Stimulated activated CD4-positive, alpha-beta T cell treated with anti-CD3 and anti-CD28 coated beads, Interleukin-4, amount 100 ng/mL, for 24 hours (primary cell): ENCODE measurements around the gene ZCCHC10.
"Not testable (repeated sequence)": the region's sequence is repeated elsewhere in the genome, so short reads cannot be mapped to it uniquely, and the experiment has no call there.

Experiments
- DNase-seq: peaks from one replicate; pipeline ENCODE4 v3.0.0-alpha.2; 2020

The ZCCHC10 gene

DNA sequence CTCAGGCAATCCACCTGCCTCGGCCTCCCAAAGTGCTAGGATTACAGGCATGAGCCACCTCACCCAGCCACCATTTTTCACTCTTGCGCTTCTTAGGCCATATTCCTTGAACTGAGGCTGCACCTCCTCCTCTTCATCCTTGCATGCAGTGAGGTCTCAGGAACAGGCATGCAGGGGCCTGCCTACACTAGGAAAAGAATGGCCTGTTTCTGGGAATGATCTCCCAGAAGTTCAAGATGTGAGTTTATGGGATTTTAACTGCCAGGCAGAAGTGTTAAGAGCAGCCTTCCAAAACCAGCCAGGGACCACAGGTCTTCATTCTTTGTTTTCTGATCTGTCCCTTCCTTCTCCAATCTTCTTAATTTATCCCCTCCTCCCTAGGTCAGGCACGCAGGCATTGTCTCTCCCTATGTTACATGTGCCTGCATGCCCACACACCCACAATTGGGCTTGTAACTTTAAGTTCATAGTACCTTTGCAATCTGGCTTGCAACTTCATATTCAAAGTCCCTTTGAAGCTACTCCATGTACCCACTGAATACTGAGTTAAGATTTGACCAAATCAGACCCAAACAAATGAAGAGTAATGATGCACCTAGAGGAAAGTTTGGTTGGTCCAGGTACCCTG lies 14.9 kb upstream of the ZCCHC10 start:
- no peak for DNase-seq

DNA sequence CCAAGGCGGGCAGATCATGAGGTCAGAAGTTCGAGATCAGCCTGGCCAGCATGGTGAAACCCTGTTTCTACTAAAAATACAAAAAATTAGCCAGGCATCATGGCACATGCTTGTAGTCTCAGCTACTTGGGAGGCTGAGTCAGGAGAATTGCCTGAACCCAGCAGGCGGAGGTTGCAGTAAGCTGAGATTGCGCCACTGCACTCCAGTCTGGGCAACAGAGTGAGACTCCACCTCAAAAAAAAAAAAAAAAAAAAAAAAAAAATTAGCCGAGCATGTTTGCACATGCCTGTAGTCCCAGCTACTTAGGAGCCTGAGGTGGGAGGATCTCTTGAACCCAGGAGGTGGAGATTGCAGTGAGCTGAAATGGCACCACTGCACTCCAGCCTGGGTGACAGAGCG lies 10.3 kb upstream of the ZCCHC10 start:
- DNase-seq = not testable (repeated sequence)

DNA sequence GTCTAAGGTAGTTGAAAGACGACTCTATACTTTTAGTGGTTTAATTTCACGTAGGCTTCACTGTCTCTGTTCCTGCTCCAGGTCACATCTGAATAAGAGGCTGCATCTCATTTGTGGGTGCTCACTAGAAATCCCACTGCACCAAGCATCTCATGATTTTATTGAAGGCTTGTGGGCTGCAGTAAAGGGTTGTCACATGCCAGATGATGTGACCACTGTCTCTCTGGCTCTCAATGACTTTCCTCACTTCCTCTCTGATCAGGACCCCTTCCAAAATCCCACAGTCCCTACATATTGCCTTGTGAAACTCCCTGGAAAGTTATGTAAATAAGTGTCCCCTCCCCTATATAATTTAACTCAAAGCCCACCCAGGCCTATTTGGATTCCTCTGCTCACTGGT lies 8.9 kb upstream of the ZCCHC10 start:
- DNase-seq = no peak

DNA sequence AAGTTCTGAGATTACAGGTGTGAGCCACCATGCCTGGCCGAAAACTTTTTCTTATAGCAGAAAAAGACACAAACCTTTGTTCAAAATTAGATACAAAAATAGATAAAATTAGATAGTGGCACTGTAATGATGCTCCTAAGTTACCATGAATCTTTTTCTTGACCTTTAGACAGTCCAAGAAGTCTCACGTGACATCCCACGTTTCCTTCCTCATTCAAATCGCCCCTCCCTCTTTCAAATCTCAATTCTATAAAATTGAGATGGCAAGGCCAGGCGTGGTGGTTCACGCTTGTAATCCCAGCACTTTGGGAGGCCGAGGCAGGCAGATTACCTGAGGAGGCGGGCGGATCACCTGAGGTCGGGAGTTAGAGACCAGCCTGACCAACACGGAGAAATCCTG lies 7.7 kb upstream of the ZCCHC10 start:
- DNase-seq = no peak

DNA sequence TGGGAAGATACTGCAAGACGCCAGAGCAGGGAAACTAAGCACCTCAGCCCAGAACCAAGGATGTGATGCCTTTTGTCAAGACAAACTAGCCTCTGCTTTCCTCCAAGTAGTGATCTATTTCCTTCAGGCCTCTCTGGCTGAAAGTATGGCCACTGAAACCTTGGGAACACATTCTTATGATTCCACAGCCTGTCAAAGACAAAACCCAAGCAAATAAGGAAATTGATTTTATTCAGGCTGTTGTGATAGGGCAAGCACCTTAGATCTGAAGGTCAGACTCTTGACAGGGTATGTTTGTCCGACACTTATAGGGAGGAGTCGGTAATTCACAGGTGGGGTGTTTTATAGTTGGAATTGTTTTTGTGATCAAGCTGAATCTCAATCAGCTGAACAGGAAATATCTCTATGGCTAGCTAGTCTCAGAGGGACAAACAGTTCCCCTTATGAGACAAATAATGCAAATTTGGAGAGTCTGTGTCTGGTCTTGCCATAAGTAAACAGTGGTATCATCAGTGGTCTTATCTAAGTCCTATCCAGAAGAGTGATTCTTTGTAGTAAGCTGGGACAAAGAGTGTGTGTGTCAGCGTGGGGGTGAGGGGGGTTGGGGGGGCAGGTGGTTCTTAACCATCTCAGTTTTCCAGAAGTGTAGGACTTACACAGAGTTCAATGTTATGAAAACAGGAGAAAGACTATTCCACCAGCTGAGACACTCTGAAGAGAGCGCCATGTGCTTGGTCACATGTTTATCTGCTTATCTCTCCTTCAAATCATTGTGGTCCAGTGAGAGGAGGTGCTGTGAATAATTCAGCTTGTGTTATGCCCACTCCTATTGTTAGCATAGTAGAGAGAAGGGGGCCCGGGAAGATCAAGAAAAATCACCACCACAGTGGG lies 6.7 kb upstream of the ZCCHC10 start:
- no peak for DNase-seq

DNA sequence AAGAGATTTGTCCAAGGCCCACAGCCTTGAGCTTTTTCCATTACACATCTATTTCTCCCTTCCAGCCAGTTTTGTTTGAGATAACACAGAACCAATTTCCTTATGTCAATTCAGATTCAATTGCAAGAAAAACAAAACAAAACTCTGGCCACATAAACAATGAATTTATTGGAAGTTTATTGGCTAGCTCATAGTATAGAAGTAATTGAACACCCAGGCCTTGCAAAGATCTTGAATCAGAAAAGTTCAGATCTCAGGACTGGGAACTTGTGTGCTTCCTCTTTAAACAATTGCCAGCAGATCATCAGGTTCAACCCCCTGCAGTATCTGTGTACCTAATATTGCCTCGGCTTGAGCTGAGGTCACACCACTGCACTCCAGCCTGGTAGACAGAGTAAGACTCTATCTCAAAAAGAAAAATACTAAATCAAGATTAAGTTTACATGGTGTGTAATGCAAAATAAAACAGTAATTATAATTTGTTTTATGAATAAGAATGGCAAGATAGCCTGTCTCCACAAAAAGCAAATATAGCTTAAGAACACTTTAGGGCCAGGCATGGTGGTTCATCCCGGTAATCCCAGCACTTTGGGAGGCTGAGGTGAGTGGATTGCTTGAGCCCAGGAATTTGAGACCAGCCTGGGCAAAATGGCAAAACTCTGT lies 4.1 kb upstream of the ZCCHC10 start:
- no peak for DNase-seq

- DNase-seq = no peak
Observed at GRCh38 chr5:133029416-133029815, 3.1 kb upstream of the ZCCHC10 start.

GRCh38 chr5:133026664-133027153 lies 360 bp upstream of the ZCCHC10 start:
- no peak for DNase-seq

DNA sequence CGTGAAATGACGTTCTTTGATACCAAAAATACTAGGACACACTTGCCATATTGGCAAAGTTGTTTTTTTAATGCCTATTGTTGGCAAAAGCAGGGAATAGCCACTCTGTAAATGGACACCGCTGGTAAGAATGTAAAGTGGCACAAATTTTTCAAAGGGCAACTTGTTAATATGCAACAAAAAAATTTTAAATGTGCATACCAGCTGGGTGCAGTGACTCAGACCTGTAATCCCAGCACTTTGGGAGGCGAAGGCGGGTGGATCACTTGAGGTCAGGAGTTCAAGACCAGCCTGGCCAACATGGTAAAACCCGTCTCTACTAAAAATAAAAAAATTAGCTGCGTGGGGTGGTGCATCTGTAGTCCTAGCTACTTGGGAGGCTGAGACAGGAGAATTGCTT lies 6.9 kb downstream of the ZCCHC10 start:
- not testable (repeated sequence) for DNase-seq

DNA sequence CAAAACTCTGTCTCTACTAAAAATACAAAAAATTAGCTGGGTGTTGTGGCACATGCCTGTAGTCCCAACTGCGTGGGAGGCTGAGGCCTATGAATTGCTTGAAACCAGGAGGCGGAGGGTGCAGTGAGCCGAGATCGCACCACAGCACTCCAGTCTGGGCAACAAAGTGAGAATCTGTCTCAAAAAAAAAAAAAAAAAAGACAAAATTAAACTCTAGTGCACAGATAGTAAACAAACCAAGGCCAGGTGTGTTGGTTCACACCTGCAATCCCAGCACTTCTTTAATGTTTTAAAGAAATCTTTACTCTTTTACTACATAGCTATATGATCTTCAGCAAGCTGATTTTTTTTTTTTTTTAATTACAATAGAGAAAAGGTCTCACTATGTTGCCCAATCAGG lies 8.4 kb downstream of the ZCCHC10 start:
- no peak for DNase-seq

GRCh38 chr5:133015466-133015865 lies 10.9 kb downstream of the ZCCHC10 start:
- no peak for DNase-seq

DNA sequence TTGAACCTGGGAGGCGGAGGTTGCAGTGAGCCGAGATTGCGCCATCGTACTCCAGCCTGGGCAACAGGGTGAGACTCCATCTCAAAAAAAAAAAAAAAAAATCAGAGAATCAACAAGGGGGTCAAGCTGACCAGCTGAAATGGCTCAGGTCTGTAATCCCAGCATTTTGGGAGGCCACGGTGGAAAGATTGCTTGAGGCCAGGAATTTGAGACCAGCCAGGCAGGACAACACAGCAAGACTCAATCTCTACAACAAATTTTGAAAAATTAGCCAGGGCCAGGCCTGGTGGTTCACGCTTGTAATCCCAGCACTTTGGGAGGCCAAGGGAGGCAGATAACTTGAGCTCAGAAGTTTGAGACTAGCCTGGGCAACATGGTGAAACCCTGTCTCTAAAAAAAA lies 17.9 kb downstream of the ZCCHC10 start:
- DNase-seq = not testable (repeated sequence)

DNA sequence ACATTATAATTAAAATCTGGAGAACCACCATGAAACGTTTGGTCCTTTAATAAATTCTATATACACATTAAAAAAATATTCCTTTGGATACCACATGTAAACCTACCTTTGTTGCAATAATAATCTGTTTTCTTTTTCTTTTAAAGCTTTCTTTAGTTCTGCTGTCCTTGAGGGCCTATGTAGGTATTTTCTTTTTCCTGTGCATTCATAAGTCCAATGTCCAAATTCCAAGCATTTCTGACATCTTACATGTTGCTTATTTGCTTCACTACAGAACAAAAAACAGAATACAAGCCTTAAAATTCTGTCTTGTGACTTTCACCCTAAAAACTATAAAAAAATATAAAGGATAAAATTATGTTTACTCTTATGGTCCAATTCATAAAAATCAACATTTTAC lies 19.7 kb downstream of the ZCCHC10 start:
- DNase-seq = no peak

DNA sequence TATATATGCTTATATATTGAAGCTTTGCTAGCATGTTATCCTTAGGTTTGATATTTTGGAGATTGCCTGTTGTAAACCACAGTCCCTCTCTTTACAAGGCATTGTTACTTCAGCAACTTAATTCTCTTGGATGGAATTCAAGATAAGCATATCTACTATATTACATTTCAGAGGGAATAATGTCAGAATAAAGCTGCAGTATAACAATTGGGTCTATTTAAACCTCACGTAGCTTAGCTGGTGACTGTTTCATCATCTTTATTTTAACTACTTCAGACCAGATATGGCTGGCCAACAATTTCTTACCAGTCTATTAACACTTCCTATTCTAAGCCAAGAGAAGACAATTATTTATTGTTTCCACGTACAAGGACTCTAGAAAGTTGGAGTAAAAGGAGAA lies 27.1 kb downstream of the ZCCHC10 start:
- DNase-seq = no peak

- DNase-seq = no peak
Observed at GRCh38 chr5:132998556-132998955, 27.8 kb downstream of the ZCCHC10 start.

GRCh38 chr5:132996307-132996706 lies 30.0 kb downstream of the ZCCHC10 start:
- no peak for DNase-seq

- DNase-seq = no peak
Observed at GRCh38 chr5:132987531-132988408, 38.6 kb downstream of the ZCCHC10 start.

GRCh38 chr5:132982971-132983370 lies 43.4 kb downstream of the ZCCHC10 start:
- not testable (repeated sequence) for DNase-seq

DNA sequence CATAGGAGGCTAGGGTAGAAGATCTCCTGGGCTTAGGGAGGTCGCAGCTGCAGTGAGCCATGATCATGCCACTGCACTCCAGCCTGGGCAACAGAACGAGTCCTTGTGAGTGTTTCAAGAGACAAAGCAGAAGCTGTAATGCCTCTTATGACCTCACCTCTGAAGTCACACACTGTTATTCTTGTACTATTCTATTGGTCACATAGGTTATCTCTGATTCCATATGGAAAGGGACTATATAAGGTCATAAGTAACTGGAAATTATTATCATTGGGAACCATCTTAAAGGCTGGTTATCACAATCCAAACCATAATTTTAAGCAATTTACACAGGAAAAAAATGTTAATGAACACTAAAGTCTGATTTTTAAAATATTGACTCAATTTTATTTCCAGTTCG lies 45.1 kb downstream of the ZCCHC10 start:
- no peak for DNase-seq

GRCh38 chr5:132979976-132980375 lies 46.4 kb downstream of the ZCCHC10 start:
- no peak for DNase-seq

- no peak for DNase-seq
Observed at GRCh38 chr5:132979367-132979940, 46.9 kb downstream of the ZCCHC10 start.

GRCh38 chr5:132976852-132977251 lies 49.5 kb downstream of the ZCCHC10 start:
- DNase-seq = no peak
